Bronchial epithelial cell (primary cell): ENCODE results near the gene SUGCT. TPM values are rescaled to one million over a fixed set of nuclear protein-coding genes. Genes with fewer than 3 reads are reported as not detected.

Source experiments
- DNase-seq: peaks from one replicate; pipeline ENCODE4 v3.0.0-alpha.2; 2010; ENCODE audit warnings: low read depth
- FAIRE-seq: peaks from 2 replicates; lab custom pipeline; 2011; peaks lifted over from hg19 to GRCh38; lab: Jason Lieb, UNC
- H3K27me3 ChIP-seq: 2 replicates; pipeline ENCODE4 v1.5.1; 2011; ENCODE audit warnings: low read length; ENCODE audit not compliant: control insufficient read depth, insufficient read depth
- H3K36me3 ChIP-seq: 2 replicates; pipeline ENCODE4 v1.5.1; 2011; ENCODE audit warnings: low read length; ENCODE audit not compliant: control insufficient read depth, insufficient read depth
- H3K4me3 ChIP-seq: 2 replicates; pipeline ENCODE4 v1.5.1; 2011; ENCODE audit warnings: mild to moderate bottlenecking, low read depth, low read length, control low read depth
- total RNA-seq: library from RNA; depleted of rRNA; stranded (reverse); fragments of >200 nt; gene quantifications from 2 replicates; pipeline ENCODE4 v1.2.1, GENCODE V29; 2014
- TF ChIP-seq, protein P1 (sequence below): IDR thresholded peaks from 2 replicates; pipeline ENCODE4 v1.5.1; 2011; ENCODE audit warnings: mild to moderate bottlenecking, moderate library complexity, low read length, control low read depth, inconsistent platforms; ENCODE audit not compliant: insufficient read depth, severe bottlenecking

Gene SUGCT
- total RNA-seq, 1 donor from 2014 or later: 7.4 TPM

DNA sequence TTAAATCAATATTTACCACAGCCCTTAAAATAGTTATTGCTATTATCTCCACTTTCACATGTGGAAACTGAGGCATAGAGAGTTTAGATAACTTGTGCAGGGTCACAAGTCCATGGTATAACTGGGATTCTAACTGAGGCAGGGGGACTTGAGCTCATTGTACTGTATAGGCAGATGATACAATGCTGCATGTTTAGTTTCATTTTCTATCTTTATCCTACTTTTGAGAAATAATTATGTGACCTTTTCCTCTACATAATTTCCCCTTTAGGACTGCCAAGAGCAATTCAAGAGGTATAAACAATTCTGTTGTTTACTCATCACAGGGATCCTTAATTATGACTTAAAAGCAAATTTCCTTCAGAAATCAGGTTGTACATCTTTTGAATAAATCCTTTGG lies 193.1 kb downstream of the SUGCT start:
- H3K36me3 ChIP-seq: no peaks in the 10 kb centered on the region
- no peak for DNase-seq
- peaks cover 2% of the 10 kb centered on the region for H3K27me3 ChIP-seq
- no peak overlapping the region for H3K4me3 ChIP-seq
- TF ChIP-seq, protein P1, sequence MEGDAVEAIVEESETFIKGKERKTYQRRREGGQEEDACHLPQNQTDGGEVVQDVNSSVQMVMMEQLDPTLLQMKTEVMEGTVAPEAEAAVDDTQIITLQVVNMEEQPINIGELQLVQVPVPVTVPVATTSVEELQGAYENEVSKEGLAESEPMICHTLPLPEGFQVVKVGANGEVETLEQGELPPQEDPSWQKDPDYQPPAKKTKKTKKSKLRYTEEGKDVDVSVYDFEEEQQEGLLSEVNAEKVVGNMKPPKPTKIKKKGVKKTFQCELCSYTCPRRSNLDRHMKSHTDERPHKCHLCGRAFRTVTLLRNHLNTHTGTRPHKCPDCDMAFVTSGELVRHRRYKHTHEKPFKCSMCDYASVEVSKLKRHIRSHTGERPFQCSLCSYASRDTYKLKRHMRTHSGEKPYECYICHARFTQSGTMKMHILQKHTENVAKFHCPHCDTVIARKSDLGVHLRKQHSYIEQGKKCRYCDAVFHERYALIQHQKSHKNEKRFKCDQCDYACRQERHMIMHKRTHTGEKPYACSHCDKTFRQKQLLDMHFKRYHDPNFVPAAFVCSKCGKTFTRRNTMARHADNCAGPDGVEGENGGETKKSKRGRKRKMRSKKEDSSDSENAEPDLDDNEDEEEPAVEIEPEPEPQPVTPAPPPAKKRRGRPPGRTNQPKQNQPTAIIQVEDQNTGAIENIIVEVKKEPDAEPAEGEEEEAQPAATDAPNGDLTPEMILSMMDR: no peak
- FAIRE-seq: no peak

DNA sequence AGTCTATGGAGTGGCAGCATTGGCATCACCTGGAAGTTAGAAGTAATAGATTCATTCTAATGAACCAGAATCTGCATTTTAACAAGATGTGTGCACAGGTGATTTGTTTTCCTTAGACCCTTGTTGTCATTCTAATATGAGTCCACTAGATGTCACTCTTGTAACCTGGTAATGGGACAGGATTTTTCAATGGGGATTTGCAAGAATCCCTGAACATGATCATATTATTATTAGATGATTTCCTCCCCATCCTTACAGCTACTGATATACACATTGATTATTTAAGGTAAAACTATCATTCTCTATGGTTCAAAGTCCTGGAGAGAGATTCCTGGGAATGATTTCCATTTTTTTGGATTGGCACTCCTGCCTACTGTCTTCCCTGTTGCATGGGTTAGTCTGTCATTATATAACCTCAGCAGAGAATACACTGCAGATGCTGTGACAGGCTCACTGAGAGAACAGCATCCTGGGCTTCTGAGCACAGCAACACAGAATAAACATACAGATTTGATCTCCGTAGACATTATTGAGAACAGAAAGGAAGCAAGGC lies 194.9 kb downstream of the SUGCT start:
- TF ChIP-seq, protein P1: peak; percentile 51
- FAIRE-seq: no peak
- Histone ChIP-seq H3K36me3 (no peaks in the 10 kb centered on the region), H3K27me3 (no peaks in the 10 kb centered on the region), H3K4me3 (no peak overlapping the region)
- DNase-seq: peak; percentile 66

- Histone ChIP-seq H3K27me3 (no peaks in the 10 kb centered on the region), H3K4me3 (no peak overlapping the region), H3K36me3 (no peaks in the 10 kb centered on the region)
- TF ChIP-seq, protein P1: no peak
- no peak for DNase-seq
- FAIRE-seq: no peak
Measured at GRCh38 chr7:40330408-40330807, 195.6 kb downstream of the SUGCT start.

- no peak for FAIRE-seq
- H3K4me3 ChIP-seq: no peak overlapping the region
- TF ChIP-seq, protein P1: no peak
- H3K27me3 ChIP-seq: no peaks in the 10 kb centered on the region
- no peak for DNase-seq
- H3K36me3 ChIP-seq: no peaks in the 10 kb centered on the region
Measured at GRCh38 chr7:40331915-40332314, 197.1 kb downstream of the SUGCT start.

- no peak for DNase-seq
- FAIRE-seq: no peak
- TF ChIP-seq, protein P1: no peak
- Histone ChIP-seq H3K4me3 (no peak overlapping the region), H3K36me3 (no peaks in the 10 kb centered on the region), H3K27me3 (no peaks in the 10 kb centered on the region)
Measured at GRCh38 chr7:40332516-40332915, 197.7 kb downstream of the SUGCT start.

- TF ChIP-seq, protein P1: no peak
- no peaks in the 10 kb centered on the region for H3K36me3 ChIP-seq
- DNase-seq (peak; percentile 89), FAIRE-seq (no peak)
- no peaks in the 10 kb centered on the region for H3K27me3 ChIP-seq
- H3K4me3 ChIP-seq: no peak overlapping the region
Measured at GRCh38 chr7:40341836-40342235, 207.0 kb downstream of the SUGCT start.
